ENCODE measurements around the gene PPP1R36. TPM values are rescaled to one million over a fixed set of nuclear protein-coding genes. Genes with fewer than 3 reads are reported as not detected.

PPP1R36 gene
- total RNA-seq, 1 donor from 2014 or later = not detected

DNA sequence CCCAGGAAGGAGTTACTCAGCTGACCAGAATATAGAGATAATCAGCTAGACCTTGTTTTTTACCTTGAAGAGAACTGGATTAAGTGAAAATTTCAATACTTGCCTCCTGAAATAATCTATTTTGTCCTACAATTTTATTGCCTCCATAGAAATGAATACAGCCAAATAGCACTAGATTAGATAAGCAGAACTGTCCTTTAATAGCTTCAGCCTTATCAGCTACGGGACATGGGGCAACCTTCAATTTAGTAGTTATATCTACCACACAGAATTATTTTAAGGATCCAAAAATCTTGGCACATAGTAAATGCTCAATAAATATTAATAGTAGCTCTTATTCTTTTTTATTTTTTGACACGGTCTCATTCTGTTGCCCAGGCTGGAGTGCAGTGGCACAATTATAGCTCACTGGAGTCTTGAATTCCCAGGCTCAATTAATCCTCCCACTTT is 87.2 kb downstream of the PPP1R36 start:
- Mint-ChIP-seq H3K4me1 (peaks cover 7% of the 10 kb centered on the region), H3K27ac (no peak overlapping the region), H3K36me3 (ENCODE audit: low read depth) (no peaks in the 10 kb centered on the region), H3K9me3 (no peaks in the 10 kb centered on the region), H3K4me3 (no peak overlapping the region), H3K27me3 (peaks cover 3% of the 10 kb centered on the region)
- TF ChIP-seq, protein P1, sequence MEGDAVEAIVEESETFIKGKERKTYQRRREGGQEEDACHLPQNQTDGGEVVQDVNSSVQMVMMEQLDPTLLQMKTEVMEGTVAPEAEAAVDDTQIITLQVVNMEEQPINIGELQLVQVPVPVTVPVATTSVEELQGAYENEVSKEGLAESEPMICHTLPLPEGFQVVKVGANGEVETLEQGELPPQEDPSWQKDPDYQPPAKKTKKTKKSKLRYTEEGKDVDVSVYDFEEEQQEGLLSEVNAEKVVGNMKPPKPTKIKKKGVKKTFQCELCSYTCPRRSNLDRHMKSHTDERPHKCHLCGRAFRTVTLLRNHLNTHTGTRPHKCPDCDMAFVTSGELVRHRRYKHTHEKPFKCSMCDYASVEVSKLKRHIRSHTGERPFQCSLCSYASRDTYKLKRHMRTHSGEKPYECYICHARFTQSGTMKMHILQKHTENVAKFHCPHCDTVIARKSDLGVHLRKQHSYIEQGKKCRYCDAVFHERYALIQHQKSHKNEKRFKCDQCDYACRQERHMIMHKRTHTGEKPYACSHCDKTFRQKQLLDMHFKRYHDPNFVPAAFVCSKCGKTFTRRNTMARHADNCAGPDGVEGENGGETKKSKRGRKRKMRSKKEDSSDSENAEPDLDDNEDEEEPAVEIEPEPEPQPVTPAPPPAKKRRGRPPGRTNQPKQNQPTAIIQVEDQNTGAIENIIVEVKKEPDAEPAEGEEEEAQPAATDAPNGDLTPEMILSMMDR (IDR thresholded peaks at IDR 0.05) = no peak
- no peak for ATAC-seq (ENCODE audit: low read depth)
- ChIA-PET CTCF (interaction anchor here (0.7 to 2.4 kb wide), 12 partner anchors 12 to 293 kb away, joined by 3 to 23 read pairs (median 5); no protein-coding TSS in a partner anchor), POLR2A (interaction anchor here (1.2 kb wide), 2 partner anchors 132 to 134 kb away, joined by 3 to 6 read pairs; partner anchors contain the start of gene ZBTB1)
- no peak for DNase-seq
- intact Hi-C loops (cut with micrococcal nuclease) = loop anchor here (1.0 to 2.0 kb wide), 5 partner anchors 97 to 293 kb away; partner anchors contain the start of gene HSPA2

DNA sequence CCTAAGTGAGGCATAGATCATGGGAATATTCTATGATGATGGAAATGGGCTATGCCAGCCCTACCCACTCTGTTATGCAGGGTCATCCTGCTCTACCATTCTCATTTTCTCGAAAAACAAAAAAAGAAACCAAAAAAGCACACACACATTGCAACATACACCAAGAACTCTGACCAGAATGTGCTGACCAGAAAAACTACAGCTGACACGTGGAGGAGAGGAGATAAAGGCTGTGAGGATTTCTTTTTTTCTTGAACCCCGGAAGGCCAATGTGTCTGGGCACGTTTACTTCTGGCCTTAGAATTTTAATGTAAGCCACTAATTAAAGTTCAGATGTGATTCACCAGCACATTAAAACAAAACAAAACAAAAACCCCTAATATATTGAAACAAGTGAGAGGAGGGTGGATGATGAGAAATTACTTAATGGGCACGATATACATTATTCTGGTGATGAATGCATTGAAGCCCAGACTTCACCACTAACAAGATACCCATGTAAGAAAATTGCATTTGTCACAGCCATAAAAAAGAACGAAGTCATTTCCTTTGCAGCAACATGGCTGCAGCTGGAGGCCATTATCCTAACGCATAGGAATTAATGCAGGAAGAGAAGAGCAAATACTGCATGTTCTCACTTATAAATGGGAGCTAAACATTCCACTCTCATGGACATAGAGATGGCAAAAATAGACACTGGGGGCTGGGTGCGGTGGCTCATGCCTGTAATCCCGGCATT is 88.1 kb downstream of the PPP1R36 start:
- POLR2A ChIA-PET = no interaction called here
- peaks cover 3% of the 10 kb centered on the region for H3K27me3 Mint-ChIP-seq
- no peaks in the 10 kb centered on the region for H3K4me1 Mint-ChIP-seq
- no peak overlapping the region for H3K27ac Mint-ChIP-seq
- no peak overlapping the region for H3K4me3 Mint-ChIP-seq
- no peak for ATAC-seq (ENCODE audit: low read depth)
- no peak for DNase-seq
- H3K9me3 Mint-ChIP-seq = no peaks in the 10 kb centered on the region
- intact Hi-C loops (cut with micrococcal nuclease) = loop anchor here (2.0 kb wide), 1 partner anchor 207 kb away; no protein-coding TSS in a partner anchor
- no peaks in the 10 kb centered on the region for H3K36me3 Mint-ChIP-seq (ENCODE audit: low read depth)
- CTCF ChIA-PET = interaction anchor here (0.7 to 2.4 kb wide), 6 partner anchors 35 to 294 kb away, joined by 3 to 23 read pairs (median 9); no protein-coding TSS in a partner anchor
- TF ChIP-seq, protein P1 (IDR thresholded peaks at IDR 0.05) = no peak

GRCh38 chr14:64638625-64639024 is 88.9 kb downstream of the PPP1R36 start:
- no peaks in the 10 kb centered on the region for H3K36me3 Mint-ChIP-seq (ENCODE audit: low read depth)
- ATAC-seq (ENCODE audit: low read depth) (no peak), DNase-seq (no peak)
- TF ChIP-seq, protein P1 (IDR thresholded peaks at IDR 0.05) = no peak
- H3K27me3 Mint-ChIP-seq = peaks cover 8% of the 10 kb centered on the region
- H3K4me3 Mint-ChIP-seq = no peak overlapping the region
- intact Hi-C loops (cut with micrococcal nuclease) = no loop called here
- ChIA-PET CTCF (no interaction called here), POLR2A (no interaction called here)
- no peaks in the 10 kb centered on the region for H3K4me1 Mint-ChIP-seq
- H3K9me3 Mint-ChIP-seq = peaks cover 1% of the 10 kb centered on the region
- no peak overlapping the region for H3K27ac Mint-ChIP-seq

Other genes starting within 250 kb of the PPP1R36 start
- 91.4 and 98.4 TPM in 2 replicates for gene MTHFD1, start 161.6 kb upstream of the PPP1R36 start, total RNA-seq
- gene AKAP5, start 84.5 kb upstream of the PPP1R36 start, total RNA-seq = 4.3 and 5.1 TPM in 2 replicates
- 20.9 and 29.1 TPM in 2 replicates for gene ZBTB25, start 46.1 kb upstream of the PPP1R36 start, total RNA-seq
- gene ZBTB1, start 45.2 kb upstream of the PPP1R36 start, total RNA-seq = 56.5 and 60.7 TPM in 2 replicates
- gene HSPA2, start 9.2 kb upstream of the PPP1R36 start, total RNA-seq = 3.8 and 5.4 TPM in 2 replicates
- gene PLEKHG3, start 154.5 kb downstream of the PPP1R36 start, total RNA-seq = 0.07 TPM in 2 replicates

Data from activated B cell treated with CpG ODN at 0.5 μM for 24 hours (primary cell).